GM19395 (cell line): ENCODE measurements around the gene AADAT.
A peak's percentile ranks its signal among the peaks of the same experiment; 100 is the strongest.
"Not testable (repeated sequence)": the region's sequence is repeated elsewhere in the genome, so short reads cannot be mapped to it uniquely, and the experiment has no call there.

Experiments used
- ATAC-seq: cut with Tn5 transposase; IDR thresholded peaks from one replicate; pipeline ENCODE4 v1.9.1; 2021; ENCODE audit warnings: mild to moderate bottlenecking, moderate library complexity; ENCODE audit not compliant: unreplicated experiment

Gene AADAT

DNA sequence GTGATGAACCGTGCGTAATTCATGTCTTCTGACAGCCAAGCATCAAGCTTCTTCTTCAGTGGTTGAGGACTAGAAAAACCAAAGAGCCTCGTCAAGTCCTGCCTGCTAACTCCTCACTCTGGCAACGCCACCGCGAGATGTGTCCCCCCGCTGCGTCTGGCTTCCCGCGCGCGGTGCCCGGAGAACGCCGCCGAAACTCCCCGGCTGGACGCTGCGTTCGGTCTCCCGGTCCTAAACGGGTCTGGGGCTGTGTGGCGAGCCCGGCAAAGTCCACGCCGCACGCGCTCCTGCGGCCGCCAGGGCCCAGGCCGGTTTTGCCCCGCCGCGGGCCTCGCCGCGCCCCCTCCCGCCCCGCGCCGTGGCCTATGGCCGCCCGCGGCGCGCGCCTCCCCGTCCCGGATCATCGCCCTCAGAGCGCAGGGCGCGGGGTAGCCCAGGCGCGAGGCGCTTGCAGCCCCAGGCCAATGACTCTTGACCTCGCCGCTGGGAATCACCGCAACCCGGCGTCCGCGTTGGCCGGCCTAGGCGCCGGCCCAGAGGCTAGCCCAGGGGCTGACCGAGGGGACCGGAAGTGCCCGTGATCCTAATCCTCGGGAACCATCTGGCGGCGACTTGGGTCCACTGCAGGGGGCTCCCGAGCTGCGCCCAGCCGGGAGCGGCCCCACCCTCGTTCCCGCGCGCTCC lies at the start of gene AADAT:
Gene AADAT (minus strand): TSS at position 289 of the 684 bp plus-strand sequence. CDS start 266 bp downstream, at position 23.
- ATAC-seq = peak; percentile 81

DNA sequence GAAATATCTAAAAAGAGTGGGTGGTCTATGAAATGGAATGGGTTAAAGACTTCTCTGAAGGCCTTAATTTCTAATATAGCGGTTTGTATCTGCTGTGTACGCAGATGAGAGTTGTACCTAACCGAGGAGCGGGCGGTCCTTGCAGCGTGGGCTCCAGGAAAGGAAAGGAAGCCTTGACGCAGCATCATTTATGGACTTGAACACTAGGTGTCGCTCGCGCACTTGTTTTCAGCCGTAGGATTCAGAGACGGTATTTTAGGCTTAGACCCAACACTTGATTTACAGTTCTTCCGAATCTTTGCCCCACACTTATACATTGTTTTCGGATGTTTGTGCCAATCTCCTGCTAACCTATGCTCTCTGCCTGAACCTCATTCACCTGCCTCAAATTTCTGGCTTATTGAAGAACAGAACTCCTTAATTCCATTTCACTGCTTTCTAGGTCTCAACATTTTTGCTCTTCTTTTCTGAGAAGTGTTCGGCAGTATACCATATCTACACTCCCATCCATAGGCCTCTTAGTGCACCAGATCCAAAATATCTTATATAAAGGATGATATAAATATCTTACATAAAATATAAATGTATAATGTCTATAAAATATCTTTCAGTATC lies 48.9 kb upstream of the AADAT start:
- peak; percentile 98 for ATAC-seq

DNA sequence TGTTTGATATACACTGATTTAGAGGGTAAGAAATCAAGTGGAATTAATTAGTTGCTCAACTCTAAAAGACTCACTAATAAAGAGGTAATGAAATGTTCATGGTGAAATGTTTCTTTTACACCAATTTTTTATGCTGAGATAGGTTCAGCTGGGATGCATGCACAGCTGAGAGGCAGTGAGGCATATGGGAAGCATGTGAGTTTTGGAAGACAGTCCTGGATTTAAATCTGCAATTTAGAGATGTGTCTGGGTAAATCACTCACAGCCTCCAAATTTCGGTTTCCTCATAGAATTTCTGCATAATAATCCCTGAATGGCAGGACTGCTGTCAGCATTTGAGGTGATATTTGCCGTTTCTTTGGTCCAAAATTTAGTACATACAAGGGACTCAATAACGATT lies 48.2 kb upstream of the AADAT start:
- ATAC-seq = no peak

DNA sequence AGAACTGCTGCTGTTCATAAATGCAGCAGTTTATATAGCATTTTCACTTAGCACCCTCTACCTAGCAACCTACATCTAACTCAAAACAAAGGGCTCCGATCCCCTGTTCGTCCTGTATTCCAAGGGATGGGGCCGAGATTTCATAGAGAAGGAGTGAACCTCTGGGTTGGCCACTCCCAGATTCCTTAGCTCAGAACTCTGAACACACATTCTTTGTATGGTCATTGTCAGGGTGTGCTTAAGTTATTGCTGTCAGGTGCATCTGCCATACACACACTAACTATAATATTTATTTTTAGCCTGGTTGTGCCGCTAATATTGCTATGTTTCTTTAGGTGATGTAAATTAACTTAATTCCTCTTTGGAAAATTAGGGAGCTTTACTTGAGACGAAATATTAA lies 47.7 kb upstream of the AADAT start:
- no peak for ATAC-seq

DNA sequence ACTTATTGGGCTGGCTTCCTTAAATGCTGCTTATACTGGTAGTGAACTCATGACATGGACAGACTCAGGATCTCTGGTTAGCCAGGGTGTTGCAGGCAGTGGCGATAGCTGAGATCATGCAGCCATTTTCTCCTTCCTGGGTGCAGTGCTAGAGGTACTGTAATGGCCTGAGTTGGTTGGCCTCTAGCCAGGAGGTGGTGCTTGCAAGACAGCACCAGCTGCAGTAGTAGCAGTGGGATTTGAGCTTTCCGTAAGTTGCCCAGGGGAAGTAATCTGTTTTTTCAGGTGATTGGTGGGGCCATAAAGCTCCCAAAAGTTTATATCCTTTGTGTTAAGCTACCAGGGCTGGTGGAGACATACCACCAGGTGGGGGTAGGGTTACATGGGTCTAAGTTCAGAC lies 45.1 kb upstream of the AADAT start:
- ATAC-seq = no peak

DNA sequence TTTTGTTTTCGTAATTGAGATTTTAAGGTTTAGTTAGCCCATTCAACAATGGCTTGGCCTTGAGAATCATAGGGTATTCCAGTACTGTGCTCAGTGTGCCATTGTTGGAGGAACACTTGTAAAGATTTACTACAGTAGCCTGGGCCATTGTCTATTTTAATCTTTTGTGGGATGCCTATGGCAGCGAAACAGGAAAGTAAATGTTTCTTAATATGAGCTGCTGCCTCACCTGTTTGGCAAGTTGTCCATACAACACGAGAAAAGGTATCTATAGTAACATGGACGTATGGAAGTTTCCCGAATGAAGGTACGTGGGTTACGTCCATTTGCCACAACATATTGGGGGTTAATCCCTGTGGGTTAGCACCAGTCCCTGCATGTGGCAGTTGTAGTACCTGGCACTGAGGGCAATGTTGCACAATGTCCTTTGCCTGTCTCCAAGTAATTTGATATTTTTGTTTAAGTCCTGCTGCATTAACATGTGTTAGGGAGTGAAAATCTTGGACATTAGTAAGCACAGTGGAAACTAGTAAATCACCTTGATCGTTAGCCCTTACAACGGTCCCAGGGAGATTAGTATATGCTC lies 38.6 kb upstream of the AADAT start:
- no peak for ATAC-seq

DNA sequence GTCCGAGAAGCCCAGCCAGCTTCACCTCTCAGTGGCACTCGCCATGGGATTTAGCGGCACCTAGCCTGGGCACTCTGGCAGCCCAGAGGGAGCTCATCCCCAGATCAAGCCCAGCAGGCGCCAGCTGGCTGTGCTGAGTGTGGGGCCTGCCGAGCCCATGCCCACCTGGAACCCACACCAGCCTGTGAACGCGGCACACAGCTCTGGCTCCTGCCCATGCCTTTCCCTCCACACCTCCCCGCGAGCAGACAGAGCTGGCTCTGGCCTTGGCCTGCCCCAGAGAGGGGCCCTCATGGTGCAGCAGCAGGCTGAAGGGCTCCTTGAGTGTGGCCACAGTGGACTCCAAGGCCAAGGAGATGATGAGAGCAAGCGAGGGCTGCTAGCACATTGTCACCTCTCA lies 38.0 kb upstream of the AADAT start:
- no peak for ATAC-seq

DNA sequence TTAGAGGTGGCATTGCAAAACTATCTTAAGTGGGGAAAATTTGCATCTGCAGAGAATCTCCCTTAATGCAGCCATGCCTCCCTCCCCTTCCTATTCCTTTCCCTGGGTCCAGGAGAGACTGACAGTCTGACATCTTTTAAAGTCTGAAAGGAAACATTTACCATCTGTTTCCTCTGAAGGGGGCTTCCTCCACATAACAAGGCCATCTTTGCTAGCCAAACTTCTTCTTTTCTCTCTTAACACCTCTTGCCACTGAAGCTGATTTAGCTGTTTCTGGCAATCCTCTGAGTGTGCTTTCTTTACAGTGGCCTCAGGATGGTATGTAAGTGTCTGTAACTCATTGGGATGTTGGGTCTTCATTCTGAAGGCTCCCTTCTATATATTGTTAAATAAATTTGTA lies 34.6 kb upstream of the AADAT start:
- ATAC-seq = no peak

DNA sequence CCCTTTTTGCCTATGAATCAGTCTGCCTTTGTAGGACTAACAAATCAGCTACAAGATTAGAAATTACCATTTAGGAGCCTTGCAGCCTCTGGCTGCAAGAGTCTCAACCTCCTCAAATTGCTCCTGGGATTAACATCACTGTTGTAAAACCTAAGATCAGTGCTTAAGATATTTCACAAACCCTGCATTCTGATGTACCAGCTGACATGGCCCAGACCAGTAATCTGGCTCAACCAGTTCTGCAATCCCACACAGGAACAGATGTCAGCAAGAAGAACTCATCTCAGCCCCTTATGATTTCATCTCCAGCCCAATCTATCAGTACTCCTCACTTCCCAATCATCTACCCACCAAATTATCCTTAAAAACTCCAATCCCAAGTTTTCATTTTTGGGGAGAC lies 32.5 kb upstream of the AADAT start:
- no peak for ATAC-seq

DNA sequence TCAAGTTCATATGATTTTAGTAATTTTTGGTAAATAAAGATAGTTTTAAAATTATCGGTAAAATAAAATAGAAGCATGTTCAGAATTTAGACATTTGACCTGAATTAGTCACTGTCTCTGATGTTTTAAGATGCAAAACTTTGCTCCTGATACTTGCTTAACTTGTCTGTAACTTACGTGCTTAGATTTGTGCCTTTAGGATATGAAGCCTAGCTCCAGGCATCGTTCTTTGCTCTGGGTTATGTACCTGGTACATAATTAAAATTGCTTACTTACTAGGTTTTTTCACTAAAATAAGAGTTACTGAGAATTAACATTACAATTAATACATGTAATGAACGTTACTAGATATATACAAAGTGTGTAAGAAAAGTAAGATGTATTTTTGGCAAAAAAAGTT lies 24.9 kb upstream of the AADAT start:
- ATAC-seq = no peak

DNA sequence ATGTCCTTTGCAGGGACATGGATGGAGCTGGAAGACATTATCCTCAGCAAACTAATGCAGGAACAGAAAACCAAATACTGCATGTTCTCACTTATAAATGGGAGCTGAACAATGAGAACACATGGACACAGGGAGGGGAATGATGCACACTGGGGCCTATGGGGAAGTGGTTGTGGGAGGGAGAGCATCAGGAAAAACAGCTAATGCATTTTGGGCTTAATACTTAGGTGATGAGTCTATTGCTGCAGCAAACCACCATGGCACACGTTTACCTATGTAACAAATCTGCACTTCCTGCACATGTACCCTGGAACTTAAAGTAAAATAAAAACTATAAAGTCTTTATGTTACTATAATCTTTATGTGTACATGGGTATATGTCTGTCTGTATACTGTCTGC lies 24.4 kb upstream of the AADAT start:
- not testable (repeated sequence) for ATAC-seq

DNA sequence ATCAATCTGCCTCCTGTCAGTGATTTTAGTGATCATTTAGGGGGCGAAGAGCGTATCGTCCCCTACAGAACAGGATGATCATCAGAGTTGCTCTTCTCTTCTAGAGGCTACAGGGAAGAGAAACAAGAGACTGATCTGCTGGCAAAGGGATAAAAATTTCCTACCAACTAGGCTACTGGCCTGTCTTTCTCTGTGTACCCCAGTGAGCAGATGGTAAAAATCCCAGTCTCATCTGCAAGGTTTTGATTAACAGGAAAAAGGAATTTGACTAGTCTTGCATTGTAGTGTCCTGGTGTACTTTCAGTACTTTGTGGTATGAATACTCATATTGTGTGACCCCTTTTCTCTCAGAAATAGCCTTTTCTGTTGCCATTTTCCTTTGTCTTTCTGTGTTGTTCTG lies 21.8 kb upstream of the AADAT start:
- no peak for ATAC-seq

DNA sequence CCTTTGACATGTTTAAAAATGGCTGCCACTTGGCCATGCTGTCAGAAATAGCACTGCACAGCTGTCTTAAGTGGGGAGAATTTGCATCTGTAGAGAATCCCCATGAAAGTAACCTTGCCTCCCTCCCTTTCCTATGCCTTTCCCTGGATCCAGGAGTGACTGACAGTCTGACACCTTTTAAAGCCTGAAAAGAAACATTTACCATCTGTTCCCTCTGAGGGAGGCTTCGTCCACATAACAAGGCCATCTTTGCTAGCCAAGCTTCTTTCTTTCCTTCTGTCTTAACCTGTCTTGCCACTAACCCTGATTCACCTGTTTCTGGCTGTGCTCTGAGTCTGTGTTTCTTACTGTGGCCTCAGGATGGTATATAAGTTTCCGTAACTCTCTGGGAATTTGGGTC lies 21.3 kb upstream of the AADAT start:
- no peak for ATAC-seq

DNA sequence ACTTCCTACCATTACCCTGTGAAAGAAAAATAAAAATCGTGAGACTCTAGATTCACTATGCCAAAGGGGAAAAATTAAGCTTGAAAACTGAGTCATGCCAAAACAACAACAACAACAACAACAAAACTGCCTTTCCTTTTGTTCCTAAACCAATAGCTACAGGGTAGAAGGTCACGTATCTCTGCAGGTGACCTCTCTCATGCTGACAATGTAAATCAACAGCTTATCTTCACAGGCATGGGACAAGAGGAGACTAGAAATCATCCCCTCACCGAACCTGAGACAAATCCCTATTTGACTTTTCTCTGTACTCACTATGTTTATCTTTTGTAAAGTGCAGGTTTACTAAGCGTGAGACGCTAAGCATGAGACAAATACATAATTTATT lies 20.5 kb upstream of the AADAT start:
- ATAC-seq = no peak

DNA sequence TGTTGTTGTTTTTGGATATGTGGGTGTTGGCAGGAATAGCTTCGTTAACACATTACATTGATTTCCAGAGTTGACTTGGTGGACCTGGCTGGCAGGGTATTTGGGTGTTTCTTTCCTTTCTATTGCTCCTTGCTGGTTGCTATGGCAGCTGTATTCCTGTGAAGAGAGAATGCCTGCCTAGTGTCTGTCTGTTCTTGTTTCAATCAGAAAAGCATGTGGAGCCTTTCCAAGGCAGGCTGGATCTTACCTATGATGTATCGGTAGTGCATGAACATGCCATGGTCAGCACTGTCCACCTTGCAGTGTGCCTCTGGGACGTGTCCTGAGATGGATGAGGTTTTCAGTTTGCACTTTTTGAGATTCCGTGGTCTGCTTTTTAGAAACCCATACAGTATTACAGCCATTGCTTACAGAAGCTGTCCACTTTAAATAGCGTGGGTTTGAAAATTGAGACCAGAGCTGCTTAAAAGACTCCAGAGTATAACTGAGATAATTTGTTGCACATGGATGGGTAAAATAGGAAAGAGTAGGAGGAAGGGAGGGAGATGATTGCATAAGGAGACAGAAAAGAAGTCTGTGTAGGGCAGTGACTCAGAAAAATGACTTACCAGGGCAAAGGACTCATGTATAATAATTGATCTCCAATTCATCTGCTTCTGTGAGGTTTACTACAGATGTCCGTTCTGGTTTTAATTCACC lies 20.0 kb upstream of the AADAT start:
- ATAC-seq = no peak

DNA sequence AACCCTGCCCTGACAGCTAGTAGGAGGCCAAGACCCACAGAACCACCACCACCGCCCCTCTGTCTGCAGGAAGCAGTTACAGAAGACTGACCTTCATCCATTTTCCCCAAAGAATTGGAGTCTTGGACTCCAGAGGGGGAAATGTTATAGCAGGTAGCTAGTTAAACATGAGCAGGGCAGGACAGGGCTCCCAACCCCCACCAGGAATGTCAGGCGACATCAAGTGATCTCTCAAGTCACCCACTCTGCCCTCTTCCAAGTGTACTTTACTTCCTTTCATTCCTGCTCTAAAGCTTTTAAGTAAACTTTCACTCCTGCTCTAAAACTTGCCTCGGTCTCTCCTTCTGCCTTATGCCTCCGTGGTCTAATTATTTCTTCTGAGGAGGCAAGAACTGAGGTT lies 17.1 kb upstream of the AADAT start:
- ATAC-seq = no peak

DNA sequence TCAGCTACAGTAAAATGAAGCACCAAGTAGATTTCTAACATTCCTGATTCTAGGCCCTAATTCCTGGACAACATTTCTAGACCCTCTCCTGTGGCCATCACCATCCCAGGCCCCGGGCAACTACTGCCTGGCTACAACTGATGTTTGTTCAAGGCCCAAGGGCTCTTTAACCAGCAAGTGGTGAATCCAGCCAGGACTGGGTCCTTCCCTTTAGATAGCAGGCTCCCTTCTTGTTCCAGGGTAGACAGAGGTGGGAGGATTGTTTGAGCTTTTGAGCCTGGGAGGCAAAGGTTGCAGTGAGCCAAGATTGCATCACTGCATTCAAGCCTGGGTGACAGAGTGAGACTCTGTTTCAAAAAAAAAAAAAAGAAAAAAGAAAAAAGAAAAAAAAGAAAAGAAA lies 12.7 kb upstream of the AADAT start:
- no peak for ATAC-seq

DNA sequence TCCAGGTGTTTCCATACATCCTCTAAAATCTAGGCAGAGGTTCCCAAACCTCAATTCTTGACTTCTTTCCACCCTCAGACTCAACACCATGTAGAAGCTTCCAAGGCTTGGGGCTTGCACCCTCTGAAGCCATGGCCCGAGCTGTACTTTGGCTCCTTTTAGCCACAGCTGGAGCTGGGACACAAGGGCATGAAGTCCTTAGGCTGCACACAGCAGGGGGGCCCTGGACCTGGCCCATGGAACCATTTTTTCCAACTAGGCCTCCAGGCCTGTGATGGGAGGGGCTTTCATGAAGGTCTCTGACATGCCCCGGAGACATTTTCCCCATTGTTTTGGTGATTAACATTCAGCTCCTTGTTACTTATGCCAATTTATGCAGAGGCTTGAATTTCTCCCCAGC lies 8.4 kb upstream of the AADAT start:
- not testable (repeated sequence) for ATAC-seq

DNA sequence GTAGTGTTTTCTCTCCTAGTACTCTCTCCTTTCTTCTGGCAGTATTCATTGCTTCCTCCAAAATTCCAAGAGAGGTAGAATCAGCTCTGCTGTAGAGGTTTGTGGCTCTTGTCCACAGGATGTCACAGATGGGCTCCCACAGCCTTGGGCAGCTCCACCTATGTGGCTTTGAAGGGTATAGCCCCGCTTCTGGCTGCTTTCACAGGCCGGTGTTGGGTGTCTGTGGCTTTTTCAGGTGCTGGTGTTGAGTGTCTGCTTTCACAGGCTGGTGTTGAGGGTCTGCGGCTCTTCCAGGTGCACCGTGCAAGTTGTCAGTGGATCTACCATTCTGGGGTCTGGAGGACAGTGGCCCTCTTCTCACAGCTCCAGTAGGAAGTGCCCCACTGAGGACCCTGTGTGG lies 7.9 kb upstream of the AADAT start:
- no peak for ATAC-seq

DNA sequence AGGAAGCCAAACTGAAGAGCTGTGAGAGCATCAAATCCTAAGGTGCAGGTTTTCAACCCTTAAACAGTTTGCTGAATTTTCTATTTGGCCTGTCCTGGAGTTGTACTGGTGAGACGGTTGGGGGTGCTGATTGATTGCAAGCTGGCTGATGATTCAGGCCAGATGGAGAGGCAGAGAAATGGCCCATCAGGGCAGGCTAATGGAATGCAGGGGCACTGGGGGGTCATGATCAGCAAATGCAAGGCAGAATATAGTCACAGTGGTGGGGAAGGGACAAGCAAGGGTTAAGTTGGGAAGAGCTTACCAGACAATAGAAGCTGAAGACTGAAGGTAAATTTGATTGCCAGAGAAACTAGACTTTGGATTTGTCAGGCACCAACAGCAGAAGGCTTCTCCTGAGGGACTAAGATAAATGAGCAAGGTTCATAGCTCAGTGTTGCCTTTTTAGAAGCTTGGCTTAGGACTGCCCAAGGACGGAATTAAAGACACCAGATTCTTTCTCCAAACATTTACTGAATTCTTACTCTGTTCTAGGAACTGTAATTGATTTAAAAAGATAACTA lies 4.3 kb upstream of the AADAT start:
- no peak for ATAC-seq

DNA sequence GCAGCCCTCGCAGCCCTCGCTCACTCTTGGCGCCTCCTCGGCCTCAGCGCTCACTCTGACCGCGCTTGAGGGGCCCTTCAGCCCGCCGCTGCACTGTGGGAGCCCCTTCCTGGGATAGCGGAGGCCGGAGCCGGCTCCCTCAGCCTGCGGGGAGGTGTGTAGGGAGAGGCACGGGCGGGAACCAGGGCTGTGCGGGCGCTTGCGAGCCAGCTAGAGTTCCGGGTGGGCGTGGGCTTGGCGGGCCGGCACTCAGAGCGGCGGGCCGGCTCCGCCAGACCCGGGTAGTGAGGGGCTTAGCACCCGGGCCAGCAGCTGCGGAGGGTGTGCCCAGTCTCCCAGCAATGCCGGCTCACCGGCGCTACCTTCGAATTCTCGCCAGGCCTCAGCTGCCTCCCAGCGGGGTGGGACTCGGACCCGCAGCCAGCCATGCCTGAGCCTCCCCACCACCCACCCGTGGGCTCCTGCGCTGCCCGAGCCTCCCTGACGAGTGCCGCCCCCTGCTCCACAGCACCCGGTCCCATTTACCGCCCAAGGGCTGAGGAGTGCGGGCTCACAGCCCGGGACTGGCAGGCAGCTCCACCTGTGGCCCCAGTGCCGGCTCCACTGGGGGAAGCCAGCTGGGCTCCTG lies 1.4 kb upstream of the AADAT start:
- no peak for ATAC-seq
